ENCODE measurements around the gene CTNNA3. TPM values are rescaled to one million over a fixed set of nuclear protein-coding genes. Genes with fewer than 3 reads are reported as not detected.

The CTNNA3 gene
- total RNA-seq, 1 donor from 2014 or later: not detected

GRCh38 chr10:66218981-66219587 is 1476.9 kb downstream of the CTNNA3 start:
- Histone ChIP-seq H3K36me3 (ENCODE audit: control insufficient read depth, insufficient read depth, low read length) (no peaks in the 10 kb centered on the region), H3K27me3 (ENCODE audit: control insufficient read depth, insufficient read depth, low read length) (no peaks in the 10 kb centered on the region), H3K4me3 (ENCODE audit: low read depth, low read length) (no peak overlapping the region)
- FAIRE-seq (no peak), DNase-seq (ENCODE audit: low read depth) (no peak)
- TF ChIP-seq, protein P1, sequence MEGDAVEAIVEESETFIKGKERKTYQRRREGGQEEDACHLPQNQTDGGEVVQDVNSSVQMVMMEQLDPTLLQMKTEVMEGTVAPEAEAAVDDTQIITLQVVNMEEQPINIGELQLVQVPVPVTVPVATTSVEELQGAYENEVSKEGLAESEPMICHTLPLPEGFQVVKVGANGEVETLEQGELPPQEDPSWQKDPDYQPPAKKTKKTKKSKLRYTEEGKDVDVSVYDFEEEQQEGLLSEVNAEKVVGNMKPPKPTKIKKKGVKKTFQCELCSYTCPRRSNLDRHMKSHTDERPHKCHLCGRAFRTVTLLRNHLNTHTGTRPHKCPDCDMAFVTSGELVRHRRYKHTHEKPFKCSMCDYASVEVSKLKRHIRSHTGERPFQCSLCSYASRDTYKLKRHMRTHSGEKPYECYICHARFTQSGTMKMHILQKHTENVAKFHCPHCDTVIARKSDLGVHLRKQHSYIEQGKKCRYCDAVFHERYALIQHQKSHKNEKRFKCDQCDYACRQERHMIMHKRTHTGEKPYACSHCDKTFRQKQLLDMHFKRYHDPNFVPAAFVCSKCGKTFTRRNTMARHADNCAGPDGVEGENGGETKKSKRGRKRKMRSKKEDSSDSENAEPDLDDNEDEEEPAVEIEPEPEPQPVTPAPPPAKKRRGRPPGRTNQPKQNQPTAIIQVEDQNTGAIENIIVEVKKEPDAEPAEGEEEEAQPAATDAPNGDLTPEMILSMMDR (IDR thresholded peaks at IDR 0.05; ENCODE audit: insufficient read depth, low read length, severe bottlenecking): no peak

DNA sequence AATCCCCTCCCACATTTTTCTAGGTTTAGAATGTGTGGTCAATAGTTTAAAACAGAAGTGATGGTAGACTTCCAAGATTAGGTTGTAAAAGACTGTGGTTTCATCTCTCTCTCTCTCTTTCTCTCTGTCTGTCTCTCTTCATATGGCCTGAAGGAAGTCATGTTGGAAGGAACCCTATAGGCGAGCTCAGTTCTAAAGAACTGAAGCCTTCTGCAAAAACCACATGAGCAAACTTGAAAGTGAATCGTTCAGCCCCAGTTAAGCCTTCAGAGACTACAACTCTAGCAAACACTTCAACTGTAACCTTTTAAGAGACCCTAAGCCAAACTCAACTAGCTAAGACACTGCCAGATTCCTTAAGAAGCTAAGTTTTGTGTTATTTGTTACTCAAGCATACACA is 1477.7 kb downstream of the CTNNA3 start:
- Histone ChIP-seq H3K4me3 (ENCODE audit: low read depth, low read length) (no peak overlapping the region), H3K27me3 (ENCODE audit: control insufficient read depth, insufficient read depth, low read length) (no peaks in the 10 kb centered on the region), H3K36me3 (ENCODE audit: control insufficient read depth, insufficient read depth, low read length) (no peaks in the 10 kb centered on the region)
- TF ChIP-seq, protein P1 (IDR thresholded peaks at IDR 0.05; ENCODE audit: insufficient read depth, low read length, severe bottlenecking): no peak
- no peak for DNase-seq (ENCODE audit: low read depth)
- no peak for FAIRE-seq

DNA sequence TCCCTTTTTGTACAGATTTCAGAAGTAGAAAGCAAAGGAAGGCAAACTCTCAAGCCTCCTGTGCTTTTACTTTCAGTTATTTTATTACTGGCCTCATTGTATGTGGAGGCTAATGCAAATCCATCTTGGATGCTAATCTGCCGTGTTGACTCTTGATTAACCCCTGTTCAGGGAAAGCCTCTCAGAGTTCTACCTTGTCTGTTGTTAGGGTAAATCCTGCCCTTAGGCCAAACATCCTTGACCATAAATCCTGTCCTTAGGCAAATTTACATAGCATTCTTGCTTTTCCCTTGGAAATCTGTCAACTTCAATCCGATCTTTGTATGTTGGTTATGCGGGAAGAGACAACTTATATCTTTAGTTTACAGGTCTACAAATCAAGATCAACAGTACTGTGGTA is 1480.1 kb downstream of the CTNNA3 start:
- no peak for DNase-seq (ENCODE audit: low read depth)

DNA sequence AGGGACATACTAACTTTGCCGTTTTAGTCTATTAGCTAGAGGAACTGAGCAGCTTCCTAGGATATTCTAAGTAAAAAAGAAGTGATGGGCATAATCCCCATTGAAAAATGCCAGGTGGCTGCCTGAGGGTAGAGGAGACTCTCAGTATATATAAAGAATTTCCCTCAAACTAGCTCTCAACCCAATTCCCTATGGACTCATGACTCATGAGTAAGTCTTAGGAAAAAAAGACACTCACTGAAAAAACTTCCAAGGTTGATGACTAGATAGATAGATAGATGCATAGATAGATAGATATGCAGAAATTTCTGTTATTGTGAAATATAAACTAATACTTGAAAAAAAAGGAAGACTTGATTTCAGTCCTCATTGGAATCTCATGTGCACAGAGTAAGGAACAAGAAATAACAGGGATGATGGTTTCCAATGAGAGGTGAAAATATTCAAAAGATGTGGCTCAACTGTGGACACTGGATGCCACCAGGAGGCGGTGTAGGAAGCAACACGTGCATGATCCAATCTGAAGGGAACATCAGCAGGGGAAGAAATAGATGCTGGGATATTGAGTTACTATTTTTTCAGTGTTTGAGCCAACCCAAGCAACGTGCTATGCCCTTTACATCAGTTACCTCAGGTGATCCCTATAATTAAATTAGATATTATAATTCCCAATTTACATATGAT is 1481.1 kb downstream of the CTNNA3 start:
- Histone ChIP-seq H3K27me3 (ENCODE audit: control insufficient read depth, insufficient read depth, low read length) (no peaks in the 10 kb centered on the region), H3K36me3 (ENCODE audit: control insufficient read depth, insufficient read depth, low read length) (no peaks in the 10 kb centered on the region), H3K4me3 (ENCODE audit: low read depth, low read length) (no peak overlapping the region)
- peak; percentile 1 for DNase-seq (ENCODE audit: low read depth)
- FAIRE-seq: no peak
- TF ChIP-seq, protein P1 (IDR thresholded peaks at IDR 0.05; ENCODE audit: insufficient read depth, low read length, severe bottlenecking): peak; percentile 17

More for the DNA sequence above, 1480.1 kb downstream of the CTNNA3 start:
- TF ChIP-seq, protein P1 (IDR thresholded peaks at IDR 0.05; ENCODE audit: insufficient read depth, low read length, severe bottlenecking): no peak
- no peaks in the 10 kb centered on the region for H3K27me3 ChIP-seq (ENCODE audit: control insufficient read depth, insufficient read depth, low read length)
- H3K4me3 ChIP-seq (ENCODE audit: low read depth, low read length): no peak overlapping the region
- no peak for FAIRE-seq
- no peaks in the 10 kb centered on the region for H3K36me3 ChIP-seq (ENCODE audit: control insufficient read depth, insufficient read depth, low read length)

GRCh38 chr10:66209025-66209424 is 1487.0 kb downstream of the CTNNA3 start:
- DNase-seq (ENCODE audit: low read depth) (peak; percentile 21), FAIRE-seq (no peak)
- TF ChIP-seq, protein P1 (IDR thresholded peaks at IDR 0.05; ENCODE audit: insufficient read depth, low read length, severe bottlenecking): no peak
- Histone ChIP-seq H3K36me3 (ENCODE audit: control insufficient read depth, insufficient read depth, low read length) (no peaks in the 10 kb centered on the region), H3K27me3 (ENCODE audit: control insufficient read depth, insufficient read depth, low read length) (no peaks in the 10 kb centered on the region), H3K4me3 (ENCODE audit: low read depth, low read length) (no peak overlapping the region)
